Neural cell (in vitro differentiated cells): Measurements from ENCODE around the gene ARL15. TPM values are rescaled to one million over a fixed set of nuclear protein-coding genes. Genes with fewer than 3 reads are reported as not detected.
A peak's percentile ranks its signal among the peaks of the same experiment; 100 is the strongest.

Source experiments
- H2AFZ ChIP-seq: fragments of 200-600, 300-800 bp; sonication (generic), shearing (Covaris generic); 2 replicates; pipeline ENCODE4 v1.6.0; 2014; ENCODE audit warnings: low read depth, mild to moderate bottlenecking, antibody characterized with exemption, low read length, moderate library complexity
- H3F3A ChIP-seq: fragments of 200-600 bp; shearing (Covaris generic); 2 replicates; pipeline ENCODE4 v1.6.1; 2016; ENCODE audit warnings: mild to moderate bottlenecking, moderate library complexity, mixed read lengths, antibody characterized with exemption, low read length; ENCODE audit not compliant: insufficient read depth, poor library complexity, severe bottlenecking
- H3K27ac ChIP-seq: fragments of 200-600, 300-800 bp; sonication (generic), shearing (Covaris generic); 2 replicates; pipeline ENCODE4 v1.5.1; 2014; ENCODE audit warnings: mild to moderate bottlenecking, low read length, moderate library complexity
- H3K27me3 ChIP-seq: fragments of 300-800, 200-600 bp; sonication (generic), shearing (Covaris generic); 2 replicates; pipeline ENCODE4 v1.6.0; 2014; ENCODE audit warnings: mild to moderate bottlenecking, low read depth, low read length, moderate library complexity; ENCODE audit not compliant: insufficient read depth
- H3K36me3 ChIP-seq: fragments of 300-800, 200-600 bp; sonication (generic), shearing (Covaris generic); 2 replicates; pipeline ENCODE4 v1.5.1; 2014; ENCODE audit warnings: mild to moderate bottlenecking, antibody characterized with exemption, low read length, moderate library complexity; ENCODE audit not compliant: insufficient read depth
- H3K4me2 ChIP-seq: fragments of 300-800, 200-600 bp; sonication (generic), shearing (Covaris generic); 2 replicates; pipeline ENCODE4 v1.6.0; 2014; ENCODE audit warnings: mild to moderate bottlenecking, low read length
- H3K4me3 ChIP-seq: fragments of 300-800, 200-600 bp; sonication (generic), shearing (Covaris generic); 2 replicates; pipeline ENCODE4 v1.5.1; 2014; ENCODE audit warnings: mild to moderate bottlenecking, low read length, moderate library complexity
- H3K79me2 ChIP-seq: fragments of 200-600 bp; shearing (Covaris generic); replicated peaks from 2 replicates; pipeline ENCODE4 v1.6.0; 2014; ENCODE audit warnings: mild to moderate bottlenecking, low read length, moderate library complexity; ENCODE audit not compliant: insufficient read depth
- H3K9ac ChIP-seq: fragments of 300-800, 200-600 bp; sonication (generic), shearing (Covaris generic); 2 replicates; pipeline ENCODE4 v1.6.1; 2016; ENCODE audit warnings: mild to moderate bottlenecking, low read length, mixed read lengths
- H3K9me2 ChIP-seq: fragments of 200-600 bp; shearing (Covaris generic); 2 replicates; pipeline ENCODE4 v1.6.1; 2016; ENCODE audit warnings: mild to moderate bottlenecking, low read length, mixed read lengths; ENCODE audit not compliant: insufficient read depth
- H3K9me3 ChIP-seq: fragments of 200-600, 300-800 bp; sonication (generic), shearing (Covaris generic); 2 replicates; pipeline ENCODE4 v1.6.1; 2016; ENCODE audit warnings: mild to moderate bottlenecking, mixed run types, low read length, moderate library complexity, mixed read lengths
- H4K20me1 ChIP-seq: fragments of 200-600 bp; shearing (Covaris generic); 2 replicates; pipeline ENCODE4 v1.6.1; 2016; ENCODE audit warnings: mild to moderate bottlenecking, mixed run types; ENCODE audit not compliant: insufficient read depth
- EP300 ChIP-seq: fragments of 450-650 bp; conservative IDR thresholded peaks from 2 replicates; pipeline ENCODE4 v1.6.1; 2014; ENCODE audit warnings: antibody characterized with exemption, mild to moderate bottlenecking, moderate library complexity; ENCODE audit not compliant: poor library complexity, severe bottlenecking
- EZH2 ChIP-seq: fragments of 200-600, 300-800 bp; shearing (Covaris generic), sonication (generic); IDR thresholded peaks from 2 replicates; pipeline ENCODE4 v1.6.1; 2014; ENCODE audit warnings: antibody characterized with exemption, low read length, borderline replicate concordance, mild to moderate bottlenecking; ENCODE audit not compliant: insufficient read depth, poor library complexity, severe bottlenecking
- MXI1 ChIP-seq: fragments of 450-650 bp; conservative IDR thresholded peaks from 2 replicates; pipeline ENCODE4 v1.6.1; 2014; ENCODE audit warnings: antibody characterized with exemption, mild to moderate bottlenecking; ENCODE audit not compliant: poor library complexity, severe bottlenecking
- POLR2AphosphoS5 ChIP-seq: IDR thresholded peaks from 2 replicates; pipeline ENCODE4 v1.6.1; 2012
- RAD21 ChIP-seq: fragments of 450-650 bp; conservative IDR thresholded peaks from 2 replicates; pipeline ENCODE4 v1.6.1; 2014; ENCODE audit warnings: antibody characterized with exemption, mild to moderate bottlenecking, moderate library complexity
- SMC3 ChIP-seq: fragments of 450-650 bp; conservative IDR thresholded peaks from 2 replicates; pipeline ENCODE4 v1.6.1; 2014; ENCODE audit warnings: antibody characterized with exemption, mild to moderate bottlenecking, moderate library complexity; ENCODE audit not compliant: poor library complexity
- TAF1 ChIP-seq: IDR thresholded peaks from 2 replicates; pipeline ENCODE4 v1.6.1; 2012; ENCODE audit warnings: low read depth
- polyA plus RNA-seq: library from polyadenylated mRNA; depleted of rRNA; stranded (reverse); fragments of >200 nt; gene quantifications from 2 replicates; pipeline ENCODE4 v1.2.3, GENCODE V29; 2014
- TF ChIP-seq, protein P1 (sequence below): IDR thresholded peaks from 2 replicates; pipeline ENCODE4 v1.6.1; 2012; ENCODE audit warnings: borderline replicate concordance

The ARL15 gene
- polyA plus RNA-seq, 1 donor from 2014 or later, result 51.9 TPM

DNA sequence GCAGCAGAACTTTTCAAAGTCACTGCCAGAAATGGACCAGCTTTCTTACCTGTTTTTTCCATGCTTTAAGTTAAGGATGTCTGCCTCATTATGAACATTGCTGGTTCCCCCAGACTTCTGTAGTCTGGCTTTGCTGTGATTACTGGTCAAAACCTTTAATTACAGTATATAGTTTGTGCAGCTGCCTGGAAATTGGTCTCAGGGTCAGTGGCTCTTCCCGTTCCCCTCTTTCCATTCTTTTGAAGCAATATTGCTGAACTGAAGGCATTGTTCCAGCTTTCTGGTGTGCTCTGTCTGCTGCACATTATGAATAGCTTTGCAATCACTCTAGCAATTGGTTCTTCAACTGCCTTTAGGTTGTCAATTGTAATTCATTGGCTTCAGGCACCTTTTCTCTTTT lies 206.5 kb downstream of the ARL15 start:
- TF ChIP-seq MXI1 (no peak), POLR2AphosphoS5 (no peak), EZH2 (no peak), SMC3 (no peak), RAD21 (no peak), TAF1 (no peak)
- TF ChIP-seq, protein P1, sequence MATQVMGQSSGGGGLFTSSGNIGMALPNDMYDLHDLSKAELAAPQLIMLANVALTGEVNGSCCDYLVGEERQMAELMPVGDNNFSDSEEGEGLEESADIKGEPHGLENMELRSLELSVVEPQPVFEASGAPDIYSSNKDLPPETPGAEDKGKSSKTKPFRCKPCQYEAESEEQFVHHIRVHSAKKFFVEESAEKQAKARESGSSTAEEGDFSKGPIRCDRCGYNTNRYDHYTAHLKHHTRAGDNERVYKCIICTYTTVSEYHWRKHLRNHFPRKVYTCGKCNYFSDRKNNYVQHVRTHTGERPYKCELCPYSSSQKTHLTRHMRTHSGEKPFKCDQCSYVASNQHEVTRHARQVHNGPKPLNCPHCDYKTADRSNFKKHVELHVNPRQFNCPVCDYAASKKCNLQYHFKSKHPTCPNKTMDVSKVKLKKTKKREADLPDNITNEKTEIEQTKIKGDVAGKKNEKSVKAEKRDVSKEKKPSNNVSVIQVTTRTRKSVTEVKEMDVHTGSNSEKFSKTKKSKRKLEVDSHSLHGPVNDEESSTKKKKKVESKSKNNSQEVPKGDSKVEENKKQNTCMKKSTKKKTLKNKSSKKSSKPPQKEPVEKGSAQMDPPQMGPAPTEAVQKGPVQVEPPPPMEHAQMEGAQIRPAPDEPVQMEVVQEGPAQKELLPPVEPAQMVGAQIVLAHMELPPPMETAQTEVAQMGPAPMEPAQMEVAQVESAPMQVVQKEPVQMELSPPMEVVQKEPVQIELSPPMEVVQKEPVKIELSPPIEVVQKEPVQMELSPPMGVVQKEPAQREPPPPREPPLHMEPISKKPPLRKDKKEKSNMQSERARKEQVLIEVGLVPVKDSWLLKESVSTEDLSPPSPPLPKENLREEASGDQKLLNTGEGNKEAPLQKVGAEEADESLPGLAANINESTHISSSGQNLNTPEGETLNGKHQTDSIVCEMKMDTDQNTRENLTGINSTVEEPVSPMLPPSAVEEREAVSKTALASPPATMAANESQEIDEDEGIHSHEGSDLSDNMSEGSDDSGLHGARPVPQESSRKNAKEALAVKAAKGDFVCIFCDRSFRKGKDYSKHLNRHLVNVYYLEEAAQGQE, result no peak

DNA sequence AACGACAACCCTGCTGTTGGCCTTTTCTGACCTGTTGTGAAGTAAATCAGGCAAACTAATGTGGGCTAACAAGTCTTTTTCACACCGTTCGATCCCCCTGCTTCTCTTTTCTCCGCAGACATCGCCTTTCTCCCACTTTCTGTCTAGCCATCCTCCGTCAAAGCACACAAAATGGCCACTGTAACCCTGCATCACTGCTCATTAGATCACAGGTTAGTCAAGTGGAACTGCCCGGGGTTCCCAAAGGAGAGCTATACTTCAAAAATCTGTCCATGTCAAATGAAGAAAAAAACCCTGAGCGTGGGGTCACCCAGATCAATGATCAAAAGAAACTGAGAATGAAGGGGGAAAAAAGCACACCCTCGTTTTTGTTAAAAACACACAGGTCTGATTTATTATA lies 212.1 kb downstream of the ARL15 start:
- H3K4me2 ChIP-seq, result no peak overlapping the region
- H2AFZ ChIP-seq, result no peak overlapping the region
- no peak overlapping the region for H3K4me3 ChIP-seq
- no peaks in the 10 kb centered on the region for H3K9me3 ChIP-seq
- no peaks in the 10 kb centered on the region for H4K20me1 ChIP-seq
- no peaks in the 10 kb centered on the region for H3F3A ChIP-seq
- H3K36me3 ChIP-seq, result no peaks in the 10 kb centered on the region
- no peak overlapping the region for H3K9ac ChIP-seq
- no peaks in the 10 kb centered on the region for H3K9me2 ChIP-seq
- H3K27me3 ChIP-seq, result no peaks in the 10 kb centered on the region
- H3K79me2 ChIP-seq, result no peaks in the 10 kb centered on the region
- TF ChIP-seq POLR2AphosphoS5 (peak; percentile 6), SMC3 (no peak), EP300 (no peak)
- TF ChIP-seq, protein P1, result no peak
- H3K27ac ChIP-seq, result no peak overlapping the region

More for the DNA sequence above, 206.5 kb downstream of the ARL15 start:
- Histone ChIP-seq H3K27ac (no peak overlapping the region), H3K79me2 (no peaks in the 10 kb centered on the region), H3F3A (no peaks in the 10 kb centered on the region), H2AFZ (no peak overlapping the region), H3K9me2 (no peaks in the 10 kb centered on the region), H3K9me3 (no peaks in the 10 kb centered on the region), H4K20me1 (no peaks in the 10 kb centered on the region), H3K4me2 (no peak overlapping the region), H3K9ac (no peak overlapping the region), H3K27me3 (no peaks in the 10 kb centered on the region), H3K36me3 (no peaks in the 10 kb centered on the region), H3K4me3 (peak overlapping the region; percentile 14)
